H1 (cell line): Measurements from ENCODE around the gene LBH. TPM values are rescaled to one million over a fixed set of nuclear protein-coding genes. Genes with fewer than 3 reads are reported as not detected.

Experiments used
- CTCF ChIA-PET: fragments of 300-600 bp; sonication (Branson Sonifier 250); formaldehyde crosslinking; loops from one replicate; lab custom pipeline; 2021; ENCODE audit not compliant: partially characterized antibody; lab: Charles Lee
- POLR2A ChIA-PET: fragments of 300-600 bp; sonication (Branson Sonifier 250); formaldehyde crosslinking; loops from one replicate; lab custom pipeline; 2021; ENCODE audit warnings: inconsistent platforms; ENCODE audit not compliant: partially characterized antibody; lab: Charles Lee
- DNase-seq, 2 experiments: peaks; one replicate each; pipeline versions ENCODE4 v3.0.0 to v3.0.0-alpha.2; 2010 to 2022; ENCODE audit warnings: low spot score in 2 of 2, low read depth in 1 of 2, mixed read lengths in 1 of 2
- FAIRE-seq: peaks from 2 replicates; lab custom pipeline; 2011; peaks lifted over from hg19 to GRCh38; lab: Jason Lieb, UNC
- H2AFZ ChIP-seq: 2 replicates; pipeline ENCODE4 v1.8.1; 2012; ENCODE audit warnings: low read length, inconsistent platforms
- H2AK5ac ChIP-seq: 2 replicates; pipeline ENCODE4 v1.6.1; 2013; ENCODE audit warnings: low read depth, low read length
- H2BK120ac ChIP-seq: replicated peaks from 2 replicates; pipeline ENCODE3; 2013; ENCODE audit warnings: low read depth, low read length, inconsistent platforms
- H2BK12ac ChIP-seq: 2 replicates; pipeline ENCODE4 v1.6.1; 2013; ENCODE audit warnings: low read depth, low read length
- H2BK15ac ChIP-seq: 2 replicates; pipeline ENCODE4 v1.6.1; 2013; ENCODE audit warnings: low read length
- H2BK20ac ChIP-seq: 2 replicates; pipeline ENCODE4 v1.6.1; 2013; ENCODE audit warnings: low read length
- H2BK5ac ChIP-seq: 2 replicates; pipeline ENCODE4 v1.6.1; 2013; ENCODE audit warnings: low read depth, low read length
- H3K14ac ChIP-seq: 2 replicates; pipeline ENCODE4 v1.6.1; 2013; ENCODE audit warnings: inconsistent platforms; ENCODE audit not compliant: insufficient read length
- H3K18ac ChIP-seq: 2 replicates; pipeline ENCODE4 v1.6.1; 2013; ENCODE audit warnings: low read length; ENCODE audit errors: extremely low read depth
- H3K23ac ChIP-seq: 2 replicates; pipeline ENCODE4 v1.6.1; 2013; ENCODE audit warnings: inconsistent platforms; ENCODE audit not compliant: insufficient read length
- H3K23me2 ChIP-seq: 2 replicates; pipeline ENCODE4 v1.6.1; 2013; ENCODE audit warnings: low read depth, low read length
- H3K27ac ChIP-seq: 2 replicates; pipeline ENCODE4 v1.6.1; 2011; ENCODE audit warnings: low read depth, low read length, inconsistent platforms
- H3K27me3 ChIP-seq, 4 experiments: replicated peaks in 1 of 4; 1 replicate in 1 of 4; 2 replicates in 3 of 4; pipeline versions ENCODE4 v1.6.1 to v1.8.1; 2011 to 2013; ENCODE audit warnings: low read length in 3 of 4, mild to moderate bottlenecking in 3 of 4, inconsistent platforms in 2 of 4, mixed read lengths in 2 of 4, moderate library complexity in 1 of 4; ENCODE audit not compliant: control insufficient read depth in 3 of 4, insufficient read depth in 3 of 4; ENCODE audit errors: extremely low read depth in 1 of 4
- H3K36me3 ChIP-seq, 4 experiments: 2 replicates each; pipeline versions ENCODE4 v1.6.1 to v1.8.1; 2011 to 2013; ENCODE audit warnings: mild to moderate bottlenecking in 4 of 4, low read length in 3 of 4, moderate library complexity in 2 of 4, control low read depth in 1 of 4, inconsistent platforms in 1 of 4; ENCODE audit not compliant: insufficient read depth in 4 of 4, control insufficient read depth in 2 of 4
- H3K4ac ChIP-seq: replicated peaks from 2 replicates; pipeline ENCODE3; 2013; ENCODE audit warnings: low read length, low read depth, mixed read lengths, inconsistent platforms; ENCODE audit not compliant: insufficient read length
- H3K4me1 ChIP-seq, 4 experiments: replicated peaks in 1 of 4; 1 replicate in 1 of 4; 2 replicates in 3 of 4; pipeline versions ENCODE4 v1.6.1 to v1.8.1; 2011 to 2013; ENCODE audit warnings: low read length in 3 of 4, inconsistent platforms in 2 of 4, mixed read lengths in 1 of 4; ENCODE audit not compliant: insufficient read depth in 4 of 4, control insufficient read depth in 3 of 4
- H3K4me2 ChIP-seq, 2 experiments: 2 replicates each; pipeline versions ENCODE4 v1.6.1 to v1.8.1; 2011 to 2013; ENCODE audit warnings: low read depth in 2 of 2, low read length in 2 of 2, control low read depth in 1 of 2, inconsistent platforms in 1 of 2, mild to moderate bottlenecking in 1 of 2; ENCODE audit not compliant: insufficient read depth in 1 of 2
- H3K4me3 ChIP-seq, 4 experiments: fragments of 200-600, 300-600 bp in 1 of 4; sonication (generic), shearing (Covaris generic), sonication (Bioruptor Twin) in 1 of 4; 2 replicates each; pipeline versions ENCODE4 v1.5.1 to v1.8.1; 2011 to 2016; ENCODE audit warnings: low read length in 4 of 4, low read depth in 3 of 4, control low read depth in 2 of 4, inconsistent platforms in 2 of 4, mild to moderate bottlenecking in 2 of 4, mixed read lengths in 1 of 4, moderate library complexity in 1 of 4; ENCODE audit not compliant: insufficient read depth in 2 of 4; ENCODE audit errors: extremely low read depth in 1 of 4
- H3K56ac ChIP-seq: replicated peaks from 2 replicates; pipeline ENCODE3; 2013; ENCODE audit warnings: low read depth, mild to moderate bottlenecking, mixed read lengths, low read length, inconsistent platforms; ENCODE audit not compliant: insufficient read length
- H3K79me1 ChIP-seq: 2 replicates; pipeline ENCODE4 v1.6.1; 2013; ENCODE audit warnings: low read depth, low read length, control low read depth
- H3K79me2 ChIP-seq, 2 experiments: 2 replicates each; pipeline versions ENCODE4 v1.6.1 to v1.8.1; 2012 to 2013; ENCODE audit warnings: low read length in 2 of 2, mild to moderate bottlenecking in 2 of 2, inconsistent platforms in 1 of 2; ENCODE audit not compliant: insufficient read depth in 2 of 2, control insufficient read depth in 1 of 2
- H3K9ac ChIP-seq, 4 experiments: replicated peaks in 1 of 4; 1 replicate in 1 of 4; 2 replicates in 3 of 4; pipeline versions ENCODE4 v1.6.1 to v1.8.1; 2011 to 2013; ENCODE audit warnings: low read depth in 3 of 4, low read length in 3 of 4, control low read depth in 2 of 4, mild to moderate bottlenecking in 2 of 4, moderate library complexity in 2 of 4, inconsistent platforms in 1 of 4; ENCODE audit errors: extremely low read depth in 1 of 4
- H3K9me3 ChIP-seq, 2 experiments: 2 replicates each; pipeline versions ENCODE4 v1.6.1 to v1.8.1; 2012 to 2013; ENCODE audit warnings: mild to moderate bottlenecking in 2 of 2, moderate library complexity in 2 of 2, control low read depth in 1 of 2, inconsistent platforms in 1 of 2, low read depth in 1 of 2, low read length in 1 of 2, mixed read lengths in 1 of 2; ENCODE audit not compliant: insufficient read depth in 2 of 2
- H4K20me1 ChIP-seq, 2 experiments: replicated peaks in 1 of 2; 2 replicates each; pipeline versions ENCODE3 to v1.8.1; 2011 to 2013; ENCODE audit warnings: inconsistent platforms in 2 of 2, low read length in 2 of 2, mild to moderate bottlenecking in 1 of 2; ENCODE audit not compliant: insufficient read depth in 2 of 2, control insufficient read depth in 1 of 2
- H4K5ac ChIP-seq: 2 replicates; pipeline ENCODE4 v1.6.1; 2013; ENCODE audit warnings: low read length, low read depth, mixed read lengths, inconsistent platforms; ENCODE audit not compliant: insufficient read length
- H4K8ac ChIP-seq: 2 replicates; pipeline ENCODE4 v1.8.0; 2013; ENCODE audit warnings: mild to moderate bottlenecking, moderate library complexity, low read length, inconsistent platforms; ENCODE audit not compliant: insufficient read depth; ENCODE audit errors: extremely low read depth
- H4K91ac ChIP-seq: replicated peaks from 2 replicates; pipeline ENCODE3; 2013; ENCODE audit warnings: low read length, mixed read lengths, inconsistent platforms; ENCODE audit not compliant: insufficient read length
- KDM1A ChIP-seq: fragments of 200-600, 300-600 bp; sonication (generic); IDR thresholded peaks from 2 replicates; pipeline ENCODE4 v1.7.1; 2016; ENCODE audit warnings: mild to moderate bottlenecking, low read length, borderline replicate concordance
- NANOG ChIP-seq: IDR thresholded peaks from 2 replicates; pipeline ENCODE4 v1.6.1; 2011; ENCODE audit warnings: low read length, low read depth, mild to moderate bottlenecking, inconsistent platforms; ENCODE audit not compliant: insufficient read depth, poor library complexity, severe bottlenecking
- NRF1 ChIP-seq: IDR thresholded peaks from 2 replicates; pipeline ENCODE4 v1.6.1; 2011; ENCODE audit warnings: mild to moderate bottlenecking, low read depth, low read length, improper control_type of control experiment
- POU5F1 ChIP-seq: IDR thresholded peaks from 2 replicates; pipeline ENCODE4 v1.6.1; 2011; ENCODE audit warnings: low read depth, mild to moderate bottlenecking, low read length, moderate library complexity
- SIX5 ChIP-seq: IDR thresholded peaks from 2 replicates; pipeline ENCODE4 v1.6.1; 2011; ENCODE audit warnings: mild to moderate bottlenecking, low read depth, low read length
- SUZ12 ChIP-seq: fragments of 200-600 bp; sonication (generic); IDR thresholded peaks from 2 replicates; pipeline ENCODE4 v1.6.1; 2012; ENCODE audit warnings: mild to moderate bottlenecking, inconsistent platforms, low read length, moderate library complexity, mixed read lengths
- TCF12 ChIP-seq: IDR thresholded peaks from 2 replicates; pipeline ENCODE4 v1.6.1; 2011; ENCODE audit warnings: low read depth, mild to moderate bottlenecking, low read length
- WGBS, 2 experiments: shearing (Covaris generic) in 1 of 2; methylation state at CpG; one replicate each; pipeline versions ENCODE4 v1.1.6 to v1.1.7; 2013 to 2015; ENCODE audit warnings: low lambda C conversion rate in 2 of 2, mixed read lengths in 2 of 2, inconsistent platforms in 1 of 2, low coverage in 1 of 2, missing lambda C conversion rate in 1 of 2; ENCODE audit not compliant: insufficient replicate concordance in 2 of 2, insufficient coverage in 1 of 2, insufficient read length in 1 of 2; ENCODE audit errors: extremely low coverage in 1 of 2, missing lambda C conversion rate in 1 of 2; 5-methylcytosine and 5-hydroxymethylcytosine counted together
- polyA plus RNA-seq, 7 experiments: library from polyadenylated mRNA; depleted of rRNA in 3 of 7; stranded (reverse) in 5 of 7; unstranded in 2 of 7; fragments of >200 nt in 5 of 7; fragments of 200-250 nt in 2 of 7; gene quantifications; 1 replicate in 5 of 7; 2 replicates in 1 of 7; 4 replicates in 1 of 7; pipeline versions ENCODE4 v1.2.1 to v1.2.3, GENCODE V29; 2011 to 2013; ENCODE audit warnings: missing spikeins in 2 of 7, mixed read lengths in 2 of 7
- total RNA-seq: library from RNA; stranded (reverse); fragmentation: NEBNext Ultra II Directional; extraction: Animal tissue kit (Norgen Biotek cat#: 25700); gene quantifications from 2 replicates; pipeline ENCODE4 v1.2.1, GENCODE V29; 2021
- TF ChIP-seq, protein P1 (sequence below): IDR thresholded peaks from 2 replicates; pipeline ENCODE4 v1.6.1; 2012; ENCODE audit warnings: inconsistent platforms
- TF ChIP-seq, protein P2 (sequence below): IDR thresholded peaks from 2 replicates; pipeline ENCODE4 v1.6.1; 2011; ENCODE audit warnings: low read length, improper control_type of control experiment

Gene LBH
- total and polyA plus RNA-seq, 2 of the 8 experiments (the other 6 are each of a cell fraction or from before 2014, with no cell fraction given), result 25.7 to 34.5 TPM

DNA sequence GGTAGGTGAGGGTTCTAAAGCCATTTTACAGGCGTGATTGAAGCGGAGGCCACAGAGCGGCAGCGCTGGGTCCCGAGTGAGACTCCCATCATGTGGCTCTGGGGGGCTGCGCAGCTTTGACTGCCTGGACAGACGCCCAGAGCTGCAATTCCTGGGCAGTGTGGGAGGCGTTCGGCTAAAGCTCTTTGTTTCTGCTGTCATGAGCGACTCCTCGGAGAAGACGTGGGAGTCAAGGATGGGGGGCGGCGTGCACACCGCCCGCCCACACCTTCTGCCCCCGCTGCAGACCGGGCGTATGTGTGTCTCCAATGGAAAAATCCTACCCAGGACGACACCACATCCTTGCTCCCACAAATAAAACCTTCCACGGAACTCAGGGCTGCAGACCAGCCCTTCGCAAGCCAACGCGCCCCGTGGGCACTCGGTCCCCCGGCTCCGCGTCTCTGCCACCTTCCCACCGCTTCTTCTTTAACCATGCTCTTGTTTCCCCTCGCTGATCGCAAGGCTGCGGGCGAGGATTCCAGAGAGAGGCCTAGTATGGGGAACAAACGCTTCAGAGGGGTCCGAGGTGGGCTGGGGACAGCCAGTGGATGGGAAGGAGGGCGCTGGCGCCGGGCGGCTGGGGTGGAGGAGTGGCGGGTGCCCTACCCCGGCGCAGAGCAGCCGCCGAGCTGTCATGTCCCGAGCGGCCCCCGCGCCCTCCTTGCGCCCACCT is 680 bp upstream of the LBH start:
- Histone ChIP-seq H3K9ac (peak overlapping the region in 2 of 4 experiments; percentile 25 to 37; a peak in 2 of 7 replicates), H3K9me3 (no peaks in the 10 kb centered on the region), H3K4ac (no peak overlapping the region), H2BK20ac (no peak overlapping the region), H2BK12ac (no peak overlapping the region), H2BK15ac (no peak overlapping the region), H3K23ac (no peak overlapping the region), H3K56ac (no peak overlapping the region), H3K36me3 (no peaks in the 10 kb centered on the region), H3K79me1 (no peaks in the 10 kb centered on the region), H3K18ac (0 out of 2 replicates have a peak overlapping the region, but pooled peaks have one; percentile 28), H2AFZ (peak overlapping the region; percentile 15; the same call in 1 of the 2 replicates), H3K4me2 (peak overlapping the region; percentile 96 to 98), H3K23me2 (peaks cover 19% of the 10 kb centered on the region), H3K4me3 (peak overlapping the region; percentile 67 to 81 (median 70)), H2BK5ac (no peak overlapping the region), H2BK120ac (no peak overlapping the region), H4K91ac (no peak overlapping the region), H4K5ac (no peak overlapping the region), H2AK5ac (no peak overlapping the region), H3K79me2 (no peaks in the 10 kb centered on the region; a peak in 1 of 4 replicates), H4K20me1 (peaks cover 0 to 2% of the 10 kb centered on the region in 2 experiments), H3K27ac (no peak overlapping the region), H3K4me1 (peaks cover 0 to 9% (median 5%) of the 10 kb centered on the region in 4 experiments; a peak in 4 of 7 replicates), H3K27me3 (peaks cover 3 to 25% (median 20%) of the 10 kb centered on the region in 4 experiments), H3K14ac (no peak overlapping the region), H4K8ac (peak overlapping the region; percentile 46; the same call in 1 of the 2 replicates)
- DNase-seq (peak in 1 of 2 experiments; percentile 76), FAIRE-seq (no peak)
- ChIA-PET CTCF (interaction anchor here (0.8 to 4.3 kb wide), 13 partner anchors 9 to 481 kb away, joined by 3 to 40 read pairs (median 4); no protein-coding TSS in a partner anchor), POLR2A (interaction anchor here (0.7 to 4.4 kb wide), 13 partner anchors 8 to 407 kb away, joined by 3 to 15 read pairs (median 4); partner anchors contain the start of gene LCLAT1)
- 6% methylated on average over 36 of the region's 50 CpGs; no CpG with 5 or more reads in 1 of the 2 experiments for WGBS, 2 experiments
- no peak for TF ChIP-seq NRF1
- TF ChIP-seq, protein P1, sequence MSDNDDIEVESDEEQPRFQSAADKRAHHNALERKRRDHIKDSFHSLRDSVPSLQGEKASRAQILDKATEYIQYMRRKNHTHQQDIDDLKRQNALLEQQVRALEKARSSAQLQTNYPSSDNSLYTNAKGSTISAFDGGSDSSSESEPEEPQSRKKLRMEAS, result 0 out of 2 replicates have a peak, but pooled peaks have one; percentile 12
- no peak for TF ChIP-seq SIX5
- TF ChIP-seq POU5F1, result no peak
- TF ChIP-seq SUZ12, result peak; percentile 69
- TF ChIP-seq KDM1A, result no peak
- TF ChIP-seq, protein P2, sequence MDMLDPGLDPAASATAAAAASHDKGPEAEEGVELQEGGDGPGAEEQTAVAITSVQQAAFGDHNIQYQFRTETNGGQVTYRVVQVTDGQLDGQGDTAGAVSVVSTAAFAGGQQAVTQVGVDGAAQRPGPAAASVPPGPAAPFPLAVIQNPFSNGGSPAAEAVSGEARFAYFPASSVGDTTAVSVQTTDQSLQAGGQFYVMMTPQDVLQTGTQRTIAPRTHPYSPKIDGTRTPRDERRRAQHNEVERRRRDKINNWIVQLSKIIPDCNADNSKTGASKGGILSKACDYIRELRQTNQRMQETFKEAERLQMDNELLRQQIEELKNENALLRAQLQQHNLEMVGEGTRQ, result no peak
- no peak for TF ChIP-seq NANOG
- no peak for TF ChIP-seq TCF12
